Measurements from ENCODE around the gene ZDHHC1.

The ZDHHC1 gene, protein sequence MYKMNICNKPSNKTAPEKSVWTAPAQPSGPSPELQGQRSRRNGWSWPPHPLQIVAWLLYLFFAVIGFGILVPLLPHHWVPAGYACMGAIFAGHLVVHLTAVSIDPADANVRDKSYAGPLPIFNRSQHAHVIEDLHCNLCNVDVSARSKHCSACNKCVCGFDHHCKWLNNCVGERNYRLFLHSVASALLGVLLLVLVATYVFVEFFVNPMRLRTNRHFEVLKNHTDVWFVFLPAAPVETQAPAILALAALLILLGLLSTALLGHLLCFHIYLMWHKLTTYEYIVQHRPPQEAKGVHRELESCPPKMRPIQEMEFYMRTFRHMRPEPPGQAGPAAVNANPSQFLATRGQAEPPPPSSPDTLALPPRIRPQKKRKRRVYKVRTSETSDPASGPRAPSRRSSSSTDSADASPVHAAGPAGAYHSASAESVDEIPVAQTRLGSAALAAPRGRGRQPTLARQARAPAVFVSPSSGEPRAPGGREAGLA

DNA sequence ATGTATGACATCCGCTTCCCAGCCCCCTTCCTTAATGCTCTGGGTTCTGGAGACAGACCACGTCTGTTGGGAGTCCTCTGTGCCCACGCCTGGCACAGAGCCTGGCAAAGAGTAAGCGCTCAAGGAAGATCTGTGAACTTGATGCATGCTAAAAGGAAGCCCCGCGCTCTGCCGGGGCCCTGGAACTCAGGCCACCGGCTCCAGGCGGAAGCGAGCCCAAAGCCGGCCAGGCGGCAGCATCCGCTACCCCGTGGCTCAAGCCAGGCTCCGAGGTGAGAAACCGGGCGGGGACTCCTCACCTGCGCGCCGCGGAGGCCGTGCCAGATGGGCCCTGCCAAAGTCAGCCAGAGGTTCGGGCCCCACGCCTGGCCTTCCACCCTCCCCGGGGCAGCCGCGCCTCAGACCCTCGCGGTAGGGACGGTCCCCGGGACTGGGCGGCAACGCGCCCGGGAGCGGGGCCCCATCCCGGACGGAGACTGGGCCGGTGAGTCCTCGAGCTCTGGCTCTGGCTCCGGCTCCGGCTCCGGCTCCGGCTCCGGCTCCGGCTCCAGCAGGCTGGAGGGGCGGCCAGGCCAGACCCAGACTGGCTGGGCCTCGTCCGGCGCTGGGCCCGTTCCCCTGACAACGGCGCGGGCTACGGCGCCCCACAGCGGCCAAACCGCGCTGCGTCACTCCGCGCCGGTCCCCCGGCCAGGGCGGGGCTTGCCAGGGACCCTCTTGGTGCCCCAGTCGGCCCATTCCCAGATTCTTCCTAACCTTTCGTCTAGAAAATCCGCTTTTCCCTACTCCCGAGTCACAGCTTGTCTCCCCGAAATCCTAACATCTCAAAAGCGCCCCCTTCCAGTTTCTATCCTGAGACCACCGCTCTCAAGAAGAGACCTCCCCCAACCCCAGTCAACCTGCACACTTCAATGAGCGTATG, at the start of gene ZDHHC1:
TSS of gene ZDHHC1 (minus strand) at position 606 of the 922 bp plus-strand sequence. CDS start 8,702 bp downstream, outside the sequence.
- peak; percentile 52 to 58 for DNase-seq

DNA sequence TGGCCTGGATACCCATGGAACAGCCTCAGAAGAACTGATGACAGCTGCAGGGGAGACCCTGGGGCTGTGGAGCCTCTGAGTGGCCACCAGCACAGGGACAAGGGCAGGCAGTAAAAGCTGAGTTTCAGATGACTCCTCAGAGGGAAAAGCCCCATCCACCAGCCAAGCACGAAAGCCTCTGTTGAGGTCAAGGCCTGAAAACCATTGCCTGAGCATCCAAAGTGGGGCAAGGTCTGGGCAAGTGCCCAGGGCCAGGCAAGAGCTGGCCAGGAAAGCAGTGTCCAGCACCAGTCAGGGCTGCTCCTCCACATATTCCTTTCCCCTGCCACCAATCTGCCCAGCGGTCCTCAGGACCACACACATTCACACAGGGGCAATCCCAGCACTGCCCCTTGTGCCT, 48.3 kb upstream of the ZDHHC1 start:
- DNase-seq = no peak

DNA sequence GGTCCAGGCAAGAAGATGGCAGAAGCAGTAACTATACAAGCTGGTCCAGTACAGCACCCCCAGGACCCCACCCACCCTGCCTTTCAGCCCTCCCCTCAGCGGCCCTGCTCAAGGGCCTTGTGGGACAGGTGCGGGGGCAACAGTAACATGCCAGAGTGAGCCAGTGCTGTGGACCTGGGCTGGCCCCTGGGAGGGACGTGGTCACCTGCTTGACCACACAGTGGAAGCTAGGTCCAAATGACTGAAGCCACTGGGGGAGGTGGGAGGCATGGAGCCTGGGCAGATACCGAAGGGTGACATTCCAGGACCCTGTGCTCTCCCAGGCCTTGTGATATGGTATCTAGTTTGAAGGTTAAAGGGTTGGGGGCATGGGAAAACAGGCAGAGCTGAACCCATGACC, 47.4 kb upstream of the ZDHHC1 start:
- no peak for DNase-seq

DNA sequence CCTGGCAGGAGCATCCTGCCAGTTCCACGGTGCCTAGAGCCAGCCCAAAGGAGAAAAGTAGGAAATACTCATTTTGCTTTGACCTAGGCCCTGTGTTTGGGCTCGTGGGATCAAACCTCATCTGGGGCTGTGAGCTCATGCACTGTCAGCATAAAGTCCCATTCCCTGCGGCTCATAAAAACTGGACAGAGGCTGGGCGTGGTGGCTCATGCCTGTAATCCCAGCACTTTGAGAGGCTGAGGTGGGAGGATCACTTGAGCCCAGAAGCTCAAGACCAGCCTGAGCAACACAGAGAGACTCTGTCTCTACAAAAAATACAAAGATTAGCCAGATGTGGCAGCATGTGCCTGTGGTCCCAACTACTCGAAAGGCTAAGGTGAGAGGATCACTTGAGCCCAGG, 46.8 kb upstream of the ZDHHC1 start:
- no peak for DNase-seq

- no peak for DNase-seq
Observed at GRCh38 chr16:67462279-67462655, 46.0 kb upstream of the ZDHHC1 start.

GRCh38 chr16:67461600-67462278, 45.5 kb upstream of the ZDHHC1 start:
- no peak for DNase-seq

DNA sequence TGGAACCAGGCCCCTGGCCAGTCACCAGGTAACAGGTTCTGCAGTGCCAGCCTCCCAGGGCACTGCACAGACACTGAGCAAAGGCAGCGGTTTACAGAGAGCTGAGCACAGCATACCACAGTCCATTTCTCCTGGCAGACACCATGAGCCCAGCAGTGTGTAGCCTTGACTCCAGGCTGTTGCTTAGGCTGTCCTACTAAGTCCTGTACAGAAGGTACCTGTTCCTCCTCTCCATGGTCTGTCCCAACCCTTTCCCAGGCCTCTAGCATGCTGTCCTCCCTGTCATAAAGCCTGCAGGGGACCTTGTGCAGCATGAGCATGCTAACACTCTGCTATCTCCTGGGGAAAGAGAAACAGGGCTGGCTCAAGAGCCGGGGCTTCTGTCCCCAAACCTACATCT, 44.7 kb upstream of the ZDHHC1 start:
- no peak for DNase-seq

GRCh38 chr16:67460168-67460567, 43.9 kb upstream of the ZDHHC1 start:
- DNase-seq = no peak

DNA sequence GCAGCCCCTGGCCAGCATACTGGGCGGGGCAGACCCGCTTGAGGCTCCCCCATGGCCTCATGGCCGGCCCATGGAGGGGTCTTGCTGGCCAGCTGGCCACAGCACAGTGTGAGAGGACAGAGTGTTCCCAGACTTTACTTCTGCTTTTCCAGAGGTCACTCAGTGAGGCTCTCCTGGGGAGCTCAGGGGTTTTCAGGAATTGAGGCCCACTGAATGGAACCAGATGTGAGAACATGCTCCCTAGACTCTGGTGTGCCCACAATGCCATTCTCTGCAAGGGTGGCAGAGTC, 43.5 kb upstream of the ZDHHC1 start:
- no peak for DNase-seq

DNA sequence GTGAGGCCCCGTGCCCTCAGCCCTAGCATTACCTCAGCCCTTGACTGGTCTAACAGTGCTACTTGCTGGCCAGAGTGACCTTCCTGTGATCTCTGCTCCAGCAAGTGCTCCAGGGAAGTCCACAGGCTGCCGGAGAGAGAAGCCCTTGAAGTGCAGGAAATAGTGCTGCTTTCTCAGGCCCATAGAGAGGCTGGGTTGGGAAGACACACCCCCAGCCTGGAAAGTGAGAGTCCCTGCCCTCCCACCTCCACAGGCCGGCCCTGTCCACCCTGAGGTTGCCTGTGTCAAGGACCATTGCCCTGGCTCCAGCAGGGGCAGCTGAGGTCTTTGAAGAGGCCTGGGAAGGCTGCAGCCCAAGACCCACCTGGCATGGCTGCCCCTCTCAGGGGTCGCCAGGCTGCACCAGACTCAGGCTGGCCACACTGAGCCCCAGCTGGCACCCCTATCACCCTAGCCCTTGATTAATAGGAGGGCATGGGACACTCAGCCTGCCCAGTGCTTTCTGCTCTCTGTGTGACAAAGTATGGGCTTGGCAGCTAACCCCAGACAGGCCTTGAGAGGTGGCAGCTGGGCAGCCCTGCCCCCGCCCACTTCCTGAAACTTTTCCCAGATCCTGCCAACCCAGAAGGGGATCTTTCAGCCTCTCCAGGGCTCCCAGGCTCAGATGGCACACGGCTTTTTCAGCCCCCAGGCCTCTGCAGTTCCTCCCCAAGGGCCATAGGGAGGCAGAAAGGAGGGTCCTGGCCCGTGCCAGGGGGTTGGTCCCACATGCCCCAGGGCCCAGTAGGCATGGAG, 43.0 kb upstream of the ZDHHC1 start:
- no peak for DNase-seq

GRCh38 chr16:67458121-67458641, 41.9 kb upstream of the ZDHHC1 start:
- no peak for DNase-seq

GRCh38 chr16:67457611-67458010, 41.3 kb upstream of the ZDHHC1 start:
- no peak for DNase-seq

GRCh38 chr16:67456391-67457081, 40.3 kb upstream of the ZDHHC1 start:
- DNase-seq = no peak

DNA sequence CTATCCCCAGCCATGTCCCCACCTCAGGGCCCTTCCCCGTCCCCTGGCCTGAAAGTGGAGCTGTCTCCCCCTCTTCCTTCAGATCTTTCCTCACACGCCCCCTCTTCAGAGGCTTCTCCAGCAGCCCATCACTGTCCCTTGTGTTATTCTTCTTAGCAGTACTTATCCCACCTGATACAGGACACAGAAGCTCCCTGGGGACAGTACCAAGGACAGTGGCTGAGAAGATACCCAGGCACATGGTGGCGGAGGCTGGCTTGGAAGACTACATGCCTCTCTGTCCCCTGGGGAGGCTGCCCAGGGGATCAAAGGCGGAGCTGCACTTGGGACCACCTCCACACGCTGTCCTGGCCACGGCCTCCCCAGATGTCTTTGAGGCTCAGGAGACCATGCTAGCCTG, 38.6 kb upstream of the ZDHHC1 start:
- no peak for DNase-seq

DNA sequence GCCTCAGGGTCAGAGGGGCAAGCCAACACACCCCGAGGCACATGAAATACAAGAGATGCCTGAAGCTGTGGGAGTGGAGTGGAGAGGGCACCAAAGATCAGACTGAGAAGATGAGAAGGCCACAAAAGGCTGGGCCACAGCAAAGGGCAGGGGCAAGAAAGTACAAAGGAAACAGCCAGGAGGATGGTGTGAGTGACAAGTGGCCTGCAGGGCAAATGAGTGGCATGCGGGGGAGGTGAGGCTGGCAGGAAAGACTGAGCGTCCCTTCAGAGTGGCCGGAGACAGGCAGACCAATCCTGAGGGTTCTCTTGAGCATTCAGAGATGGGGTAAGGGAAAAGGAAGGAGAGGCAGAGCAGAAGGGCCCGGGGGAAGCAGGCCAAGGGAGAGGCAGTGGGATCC, 37.8 kb upstream of the ZDHHC1 start:
- no peak for DNase-seq

DNA sequence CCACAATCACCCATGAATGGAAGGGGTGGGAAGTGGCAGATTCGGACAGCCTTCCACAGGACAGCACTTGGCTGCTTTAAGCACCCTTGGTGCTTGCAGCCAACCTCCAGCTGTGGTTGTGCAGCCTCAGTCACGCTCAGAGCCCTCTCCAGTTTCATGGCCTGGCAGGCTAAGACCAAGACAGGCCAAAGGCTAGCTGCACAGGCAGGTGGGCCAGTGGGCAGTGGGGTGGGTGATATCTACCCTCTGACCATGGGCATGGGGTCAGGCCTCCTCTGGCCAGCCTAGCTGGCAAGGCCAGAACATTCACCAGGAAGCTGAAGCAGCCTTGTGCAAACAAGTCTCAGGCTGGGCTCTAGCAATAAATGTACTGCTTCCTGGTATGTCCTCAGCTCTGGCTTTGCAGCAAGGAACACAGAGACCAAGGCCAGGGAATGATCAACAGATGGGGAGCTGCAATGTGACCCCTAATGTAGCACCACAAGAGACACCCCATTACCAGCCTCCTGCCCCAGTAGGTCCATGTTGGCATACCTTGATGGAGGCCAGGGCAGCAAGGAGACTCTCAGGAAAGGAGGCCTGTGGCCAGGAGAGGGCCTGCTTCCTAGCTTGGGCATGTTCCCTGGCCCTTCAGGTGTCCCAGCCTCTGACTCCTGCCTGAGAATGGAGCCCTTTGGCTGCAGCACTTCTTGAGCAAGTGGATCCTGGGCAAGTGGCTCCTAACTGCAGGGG, 35.6 kb upstream of the ZDHHC1 start:
- DNase-seq = no peak

DNA sequence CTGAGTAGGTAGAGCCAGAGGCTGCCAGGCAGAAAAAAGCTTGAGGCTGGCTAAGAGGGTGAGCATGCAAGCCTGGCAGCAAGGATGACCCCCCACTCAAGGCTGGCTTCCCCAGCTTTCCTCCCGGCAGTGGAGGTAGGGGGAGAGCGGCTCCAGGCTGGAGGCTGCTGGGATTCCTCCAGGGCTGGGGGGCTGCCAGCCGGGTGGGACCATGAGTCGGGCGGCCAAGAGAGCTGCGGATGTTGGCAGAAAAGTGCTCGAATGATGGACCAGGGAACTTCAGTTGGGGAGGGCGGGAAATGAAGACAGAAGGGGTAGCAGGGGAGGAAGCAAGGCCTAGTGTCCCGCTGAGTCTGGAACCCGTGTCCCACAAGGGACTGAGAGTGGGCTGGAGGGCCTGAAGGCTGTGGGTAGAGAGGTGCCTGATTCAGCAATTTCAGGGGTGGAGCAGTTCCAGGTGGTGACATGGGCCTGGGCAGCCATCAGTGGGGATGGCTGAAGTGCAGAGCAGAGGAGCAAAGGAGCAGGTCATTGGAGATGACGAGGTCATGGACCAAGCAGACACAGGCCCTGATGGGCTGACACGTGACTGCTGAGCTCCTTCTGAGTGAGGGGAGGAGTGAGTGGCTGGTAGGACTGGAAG, 34.9 kb upstream of the ZDHHC1 start:
- no peak for DNase-seq

GRCh38 chr16:67449739-67450138, 33.5 kb upstream of the ZDHHC1 start:
- DNase-seq = no peak

DNA sequence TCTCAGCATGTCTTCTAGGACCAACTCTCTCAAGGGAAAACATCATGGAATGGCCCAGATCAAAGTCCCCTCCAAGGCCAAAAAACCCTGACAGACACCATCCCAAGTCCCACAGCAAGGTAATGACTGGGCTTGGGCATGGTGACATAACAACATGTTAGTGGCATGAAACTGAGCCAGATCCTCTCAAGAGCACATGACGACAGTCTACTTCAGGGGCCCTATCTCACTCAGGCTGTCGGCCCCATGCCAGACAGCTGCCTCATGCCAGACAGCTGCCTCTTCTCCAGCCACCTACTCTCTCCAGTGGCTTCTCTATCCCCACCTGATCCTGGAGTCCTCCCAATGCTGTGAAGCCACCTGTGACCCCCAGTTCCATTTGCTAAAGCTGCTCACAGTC, 33.1 kb upstream of the ZDHHC1 start:
- no peak for DNase-seq

DNA sequence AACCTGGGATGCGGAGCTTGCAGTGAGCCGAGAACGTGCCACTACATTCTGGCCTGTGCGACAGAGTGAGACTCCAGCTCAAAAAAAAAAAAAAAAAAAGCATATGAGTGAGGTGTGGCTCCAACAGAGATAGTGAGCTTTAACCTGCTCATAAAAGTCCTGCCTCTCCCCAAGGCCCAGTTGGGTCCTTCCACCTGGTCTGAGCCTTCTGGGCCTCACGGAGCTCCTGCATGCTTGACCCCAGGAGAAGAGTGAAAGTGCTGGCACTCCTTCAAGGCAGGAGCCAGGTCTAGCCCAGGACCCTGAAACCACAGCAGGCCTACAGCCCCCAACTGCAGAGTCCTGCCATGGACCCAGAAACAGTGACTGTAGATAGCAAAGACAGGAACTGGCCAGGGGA, 32.3 kb upstream of the ZDHHC1 start:
- no peak for DNase-seq

Measured in stimulated activated CD4-positive, alpha-beta T cell treated with anti-CD3 and anti-CD28 coated beads, Interleukin-2, amount 100 ng/mL, for 48 hours (primary cell).